Brain microvascular endothelial cell (primary cell): ENCODE results near the gene HNRNPM.

Source experiments
- DNase-seq: peaks from one replicate; pipeline ENCODE4 v3.0.0-alpha.2; 2020
- H3K27ac ChIP-seq: fragments of 250-450 bp; sonication (Bioruptor Pico); 2 replicates; pipeline ENCODE4 v1.5.1; 2020; ENCODE audit warnings: mild to moderate bottlenecking, moderate library complexity
- H3K27me3 ChIP-seq: fragments of 250-450 bp; sonication (Bioruptor Pico); replicated peaks from 2 replicates; pipeline ENCODE4 v1.5.1; 2020; ENCODE audit warnings: mild to moderate bottlenecking
- H3K36me3 ChIP-seq: fragments of 250-450 bp; sonication (Bioruptor Pico); replicated peaks from 2 replicates; pipeline ENCODE4 v1.5.1; 2020; ENCODE audit warnings: mild to moderate bottlenecking
- H3K4me3 ChIP-seq: 2 replicates; pipeline ENCODE4 v1.5.1; 2011; ENCODE audit warnings: low read depth, mild to moderate bottlenecking, control low read depth, low read length, moderate library complexity
- in situ Hi-C: cut with HindIII; loops from 2 replicates; pipeline ENCODE4 v1.10.0; 2017; ENCODE audit warnings: low sequenced_read_pairs, low pct_ligation_motif_present
- TF ChIP-seq, protein P1 (sequence below): IDR thresholded peaks from 2 replicates; pipeline ENCODE4 v1.5.1; 2011; ENCODE audit warnings: low read depth, mild to moderate bottlenecking, moderate library complexity, low read length, control low read depth, inconsistent platforms; ENCODE audit errors: missing control alignments

Gene HNRNPM

DNA sequence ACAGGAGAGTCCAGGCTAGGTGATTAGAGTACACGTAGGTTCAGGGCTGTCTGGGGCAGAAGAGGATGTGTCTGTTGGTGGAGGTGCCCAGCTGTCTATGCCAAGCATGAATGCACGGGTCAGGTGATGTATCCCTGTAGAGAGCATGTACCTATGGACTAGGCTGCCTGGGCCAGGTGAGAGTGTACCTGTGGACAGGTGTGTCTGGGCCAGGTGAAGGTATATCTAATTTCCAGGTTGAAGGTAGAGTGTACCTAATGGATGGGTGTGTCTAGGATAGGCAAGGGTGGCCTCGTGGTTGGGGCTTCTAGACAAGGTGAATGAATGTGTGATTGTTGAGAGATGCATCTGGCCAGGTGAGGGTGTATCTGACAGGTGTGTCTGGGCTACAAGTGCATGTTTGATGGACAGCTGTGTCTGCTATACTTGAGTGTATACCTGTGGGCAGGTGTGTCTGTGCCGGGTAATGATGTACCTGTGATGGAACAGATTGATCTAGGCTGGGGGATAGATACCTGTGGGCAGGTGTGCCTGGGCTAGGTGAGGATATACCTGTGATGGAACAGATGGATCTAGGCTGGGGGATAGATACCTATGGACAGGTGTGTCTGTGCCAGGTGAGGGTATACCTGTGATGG is 84.7 kb downstream of the HNRNPM start:
- Histone ChIP-seq H3K27me3 (no peaks in the 10 kb centered on the region), H3K36me3 (no peaks in the 10 kb centered on the region), H3K4me3 (no peak overlapping the region), H3K27ac (no peak overlapping the region)
- TF ChIP-seq, protein P1, sequence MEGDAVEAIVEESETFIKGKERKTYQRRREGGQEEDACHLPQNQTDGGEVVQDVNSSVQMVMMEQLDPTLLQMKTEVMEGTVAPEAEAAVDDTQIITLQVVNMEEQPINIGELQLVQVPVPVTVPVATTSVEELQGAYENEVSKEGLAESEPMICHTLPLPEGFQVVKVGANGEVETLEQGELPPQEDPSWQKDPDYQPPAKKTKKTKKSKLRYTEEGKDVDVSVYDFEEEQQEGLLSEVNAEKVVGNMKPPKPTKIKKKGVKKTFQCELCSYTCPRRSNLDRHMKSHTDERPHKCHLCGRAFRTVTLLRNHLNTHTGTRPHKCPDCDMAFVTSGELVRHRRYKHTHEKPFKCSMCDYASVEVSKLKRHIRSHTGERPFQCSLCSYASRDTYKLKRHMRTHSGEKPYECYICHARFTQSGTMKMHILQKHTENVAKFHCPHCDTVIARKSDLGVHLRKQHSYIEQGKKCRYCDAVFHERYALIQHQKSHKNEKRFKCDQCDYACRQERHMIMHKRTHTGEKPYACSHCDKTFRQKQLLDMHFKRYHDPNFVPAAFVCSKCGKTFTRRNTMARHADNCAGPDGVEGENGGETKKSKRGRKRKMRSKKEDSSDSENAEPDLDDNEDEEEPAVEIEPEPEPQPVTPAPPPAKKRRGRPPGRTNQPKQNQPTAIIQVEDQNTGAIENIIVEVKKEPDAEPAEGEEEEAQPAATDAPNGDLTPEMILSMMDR, result no peak
- in situ Hi-C loops, result no loop called here
- DNase-seq, result no peak

DNA sequence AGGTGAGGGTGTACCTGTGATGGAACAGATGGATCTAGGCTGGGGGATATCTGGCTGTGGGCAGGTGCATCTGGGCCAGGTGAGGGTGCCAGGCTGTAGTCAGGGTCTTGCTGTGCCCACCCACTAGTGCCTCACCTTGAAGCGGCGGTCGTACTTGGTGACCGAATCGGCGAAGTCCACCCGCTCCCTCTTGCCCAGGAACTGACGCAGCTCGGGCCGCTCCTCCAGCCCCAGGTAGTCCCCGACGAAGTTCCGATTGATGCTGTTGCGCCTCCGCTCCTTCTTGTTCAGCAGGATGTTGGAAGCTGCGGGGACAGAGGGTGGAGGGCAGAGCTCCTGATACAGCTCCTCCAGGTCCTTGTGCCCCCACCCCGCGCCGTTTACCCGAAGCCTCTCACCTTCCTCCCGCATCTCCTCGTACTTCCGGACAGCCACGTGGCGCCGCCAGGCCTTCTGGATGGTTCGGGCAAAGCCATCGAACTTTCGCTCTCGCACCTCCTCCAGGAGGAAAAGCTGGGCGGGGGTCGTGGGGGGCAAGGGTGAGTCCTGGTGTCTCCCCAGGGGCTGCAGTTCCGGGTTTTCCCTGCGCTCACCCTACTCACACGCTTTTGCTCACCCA is 85.4 kb downstream of the HNRNPM start:
- Histone ChIP-seq H3K27me3 (no peaks in the 10 kb centered on the region), H3K27ac (no peak overlapping the region), H3K4me3 (no peak overlapping the region), H3K36me3 (no peaks in the 10 kb centered on the region)
- in situ Hi-C loops, result no loop called here
- TF ChIP-seq, protein P1, result no peak
- DNase-seq, result no peak

DNA sequence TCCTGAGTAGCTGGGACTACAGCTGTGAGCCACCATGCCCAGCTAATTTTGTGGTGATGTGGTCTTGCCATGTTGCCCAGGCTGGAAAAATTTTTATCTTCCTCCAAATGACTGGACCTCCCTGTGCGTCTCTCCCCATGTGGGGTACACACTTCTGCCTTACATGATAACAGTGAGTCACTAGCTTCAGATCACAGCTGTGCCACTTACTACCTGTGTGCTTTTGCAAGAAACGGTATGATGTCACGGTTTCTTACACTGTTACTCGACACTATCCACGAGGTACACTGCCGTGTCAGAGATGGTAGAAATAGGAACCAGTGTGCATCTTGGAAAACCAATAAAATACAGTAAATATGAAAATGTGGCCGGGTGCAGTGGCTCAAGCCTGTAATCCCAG is 86.7 kb downstream of the HNRNPM start:
- H3K4me3 ChIP-seq, result no peak overlapping the region
- in situ Hi-C loops, result no loop called here
- H3K27ac ChIP-seq, result no peak overlapping the region
- H3K36me3 ChIP-seq, result no peaks in the 10 kb centered on the region
- no peak for DNase-seq
- no peaks in the 10 kb centered on the region for H3K27me3 ChIP-seq
- TF ChIP-seq, protein P1, result no peak

DNA sequence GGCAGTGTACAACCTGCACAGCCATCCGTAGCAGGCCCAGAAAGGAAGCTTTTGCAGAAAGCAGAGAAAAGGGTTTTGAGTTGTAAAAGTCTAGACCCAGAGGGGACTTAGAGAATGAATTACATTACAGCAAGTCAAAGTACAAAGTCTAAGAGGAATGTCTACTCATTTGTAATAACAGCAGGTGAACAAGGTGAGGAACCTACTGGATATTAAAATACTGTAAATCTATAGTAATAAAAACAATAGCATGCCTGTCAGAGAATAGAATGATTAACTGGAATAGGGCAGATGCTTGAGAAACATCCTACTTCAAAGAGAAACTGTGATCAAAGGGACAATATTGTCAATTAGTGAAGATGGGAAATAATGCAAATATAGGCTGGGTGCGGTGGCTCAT is 87.5 kb downstream of the HNRNPM start:
- Histone ChIP-seq H3K27me3 (no peaks in the 10 kb centered on the region), H3K36me3 (no peaks in the 10 kb centered on the region), H3K27ac (no peak overlapping the region), H3K4me3 (no peak overlapping the region)
- DNase-seq, result no peak
- TF ChIP-seq, protein P1, result no peak
- in situ Hi-C loops, result no loop called here

DNA sequence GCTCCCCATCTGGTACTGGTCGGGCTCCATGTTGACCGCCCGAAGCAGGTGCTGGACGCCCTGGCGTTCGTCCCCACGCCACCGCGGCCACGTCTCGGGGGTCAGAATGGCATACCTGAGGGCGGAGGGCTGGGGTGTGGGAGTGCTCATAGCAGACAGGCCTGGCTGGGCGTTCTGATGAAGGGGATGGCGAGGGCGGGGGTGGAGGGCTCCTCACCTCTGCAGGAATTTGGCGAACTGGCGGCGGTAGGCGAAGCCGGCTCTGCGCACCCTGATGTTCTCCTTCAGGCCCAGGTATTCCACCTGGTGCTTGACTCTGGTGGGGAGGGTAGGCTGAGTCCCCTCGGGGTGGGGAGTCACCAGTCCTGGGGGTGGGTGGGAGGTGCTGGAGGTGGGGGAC is 91.5 kb downstream of the HNRNPM start:
- no peak overlapping the region for H3K27ac ChIP-seq
- TF ChIP-seq, protein P1, result no peak
- H3K27me3 ChIP-seq, result no peaks in the 10 kb centered on the region
- in situ Hi-C loops, result no loop called here
- H3K4me3 ChIP-seq, result no peak overlapping the region
- DNase-seq, result no peak
- H3K36me3 ChIP-seq, result no peaks in the 10 kb centered on the region

DNA sequence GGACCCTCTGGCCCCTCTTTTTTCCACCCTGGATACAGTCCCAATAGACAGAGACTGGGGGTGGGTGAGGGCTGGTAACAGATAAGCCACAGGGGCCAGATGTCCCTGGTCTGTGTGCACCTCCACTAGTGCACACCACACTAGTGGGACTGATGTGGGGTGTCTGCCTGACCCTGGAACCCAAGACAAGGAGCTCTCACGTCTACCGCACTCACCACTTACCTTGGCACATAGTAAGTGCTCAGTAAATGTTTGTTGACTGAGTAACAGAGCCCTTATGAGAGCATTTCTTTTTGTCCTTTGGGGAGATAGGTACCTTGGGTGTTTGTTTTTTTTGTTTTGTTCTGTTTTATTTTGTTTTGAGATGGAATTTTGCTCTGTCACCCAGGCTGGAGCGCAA is 92.3 kb downstream of the HNRNPM start:
- Histone ChIP-seq H3K4me3 (no peak overlapping the region), H3K36me3 (no peaks in the 10 kb centered on the region), H3K27me3 (no peaks in the 10 kb centered on the region), H3K27ac (no peak overlapping the region)
- DNase-seq, result no peak
- TF ChIP-seq, protein P1, result no peak
- in situ Hi-C loops, result no loop called here
